K562 treated with DMSO at 1 percent for 24 hours (cell line): ENCODE data around the gene IQSEC3. TPM values are rescaled to one million over a fixed set of nuclear protein-coding genes. Genes with fewer than 3 reads are reported as not detected.

Experiments used
- total RNA-seq: library from RNA; unstranded; fragments of 300-600 nt; gene quantifications from 2 replicates; pipeline ENCODE4 v1.2.3, GENCODE V29; 2022; ENCODE audit warnings: low read depth; ENCODE audit not compliant: insufficient read depth

IQSEC3 gene
- total RNA-seq = 0.13 and 0.17 TPM in 2 replicates

GRCh38 chr12:66428-66781, at the start of gene IQSEC3:
TSS of gene IQSEC3 (plus strand) at chr12:66767. CDS start at chr12:66883, 116 bp downstream.

GRCh38 chr12:214003-214741, 147.6 kb downstream of the IQSEC3 start, which contains the start of gene SLC6A12:
TSS of gene SLC6A12 (minus strand) at chr12:214157. CDS start at chr12:209986, 4,171 bp downstream.

Other genes with a start within 250 kb of the IQSEC3 start
- 0.13 TPM in 1 of 2 replicates, not detected in the other for gene SLC6A12, start 147.4 kb downstream of the IQSEC3 start, total RNA-seq
- 0.74 TPM in 1 of 2 replicates, not detected in the other for gene SLC6A13, start 196.1 kb downstream of the IQSEC3 start, total RNA-seq